ENCODE results near the gene DNMT1. TPM values are rescaled to one million over a fixed set of nuclear protein-coding genes. Genes with fewer than 3 reads are reported as not detected.

DNMT1 gene
- polyA plus RNA-seq, 3 donors: 17.6 to 72.5 (median 19.0) TPM

- Histone ChIP-seq H3K9me3 (replicated peaks in 1 of 2; ENCODE audit: control insufficient read depth in 1 of 2, insufficient read depth in 1 of 2, low read length in 2 of 2) (no peaks in the 10 kb centered on the region), H2AFZ (ENCODE audit: insufficient read depth, low read depth, low read length, poor library complexity, severe bottlenecking) (no peak overlapping the region), H3K27me3 (ENCODE audit: control insufficient read depth in 2 of 2, insufficient read depth in 2 of 2, low read length in 2 of 2) (no peaks in the 10 kb centered on the region), H3K4me1 (ENCODE audit: control insufficient read depth in 1 of 2, insufficient read depth in 2 of 2, low read length in 2 of 2) (peaks cover 23 to 33% of the 10 kb centered on the region in 2 donors), H3K79me2 (ENCODE audit: insufficient read depth, low read length) (peaks cover 70% of the 10 kb centered on the region), H4K20me1 (ENCODE audit: insufficient read depth, low read length) (peaks cover 32% of the 10 kb centered on the region), H3K36me3 (replicated peaks in 1 of 2; ENCODE audit: control insufficient read depth in 1 of 2, insufficient read depth in 2 of 2, low read length in 2 of 2) (peaks cover 4 to 13% of the 10 kb centered on the region in 2 donors), H3K9ac (ENCODE audit: insufficient read depth, low read length, poor library complexity, severe bottlenecking) (no peak overlapping the region), H3K4me2 (replicated peaks; ENCODE audit: extremely low read depth, low read length, poor library complexity, severe bottlenecking) (no peak overlapping the region), H3K27ac (ENCODE audit: low read depth in 1 of 2, low read length in 2 of 2) (no peak overlapping the region), H3K4me3 (replicated peaks in 1 of 3; ENCODE audit: low read depth in 2 of 3, low read length in 3 of 3) (no peak overlapping the region)
- intact Hi-C loops (cut with micrococcal nuclease): loop anchor here (5.0 to 10.0 kb wide), 3 partner anchors 59 to 88 kb away; partner anchors contain the start of genes ANGPTL6 (in 1 of the 2), MRPL4 (in 1 of the 2) and PPAN (in 1 of the 2)
- Mint-ChIP-seq H3K36me3 (peaks cover 14 to 21% of the 10 kb centered on the region in 2 donors), H3K4me3 (no peak overlapping the region), H3K27ac (peak overlapping the region in 2 of 7 donors; percentile 65 to 77), H3K4me1 (peaks cover 19% of the 10 kb centered on the region), H3K9me3 (no peaks in the 10 kb centered on the region), H3K27me3 (ENCODE audit: low read depth in 3 of 3) (peaks cover 0 to 1% (median 0%) of the 10 kb centered on the region in 3 donors)
- DNase-seq: no peak
- 100% methylated on average over 1 of the region's 6 CpGs for WGBS (ENCODE audit: insufficient coverage)
- TF ChIP-seq CTCF (IDR thresholded peaks at IDR 0.05): no peak
These were observed 1.8 kb downstream of the DNMT1 start for GRCh38 chr19:10192922-10193321.

GRCh38 chr19:10191347-10191746 is 3.4 kb downstream of the DNMT1 start:
- Histone ChIP-seq H3K27me3 (ENCODE audit: control insufficient read depth in 2 of 2, insufficient read depth in 2 of 2, low read length in 2 of 2) (no peaks in the 10 kb centered on the region), H3K79me2 (ENCODE audit: insufficient read depth, low read length) (peaks cover 86% of the 10 kb centered on the region), H3K4me2 (replicated peaks; ENCODE audit: extremely low read depth, low read length, poor library complexity, severe bottlenecking) (no peak overlapping the region), H2AFZ (ENCODE audit: insufficient read depth, low read depth, low read length, poor library complexity, severe bottlenecking) (no peak overlapping the region), H4K20me1 (ENCODE audit: insufficient read depth, low read length) (peaks cover 44% of the 10 kb centered on the region), H3K36me3 (replicated peaks in 1 of 2; ENCODE audit: control insufficient read depth in 1 of 2, insufficient read depth in 2 of 2, low read length in 2 of 2) (peaks cover 12 to 28% of the 10 kb centered on the region in 2 donors), H3K9ac (ENCODE audit: insufficient read depth, low read length, poor library complexity, severe bottlenecking) (no peak overlapping the region), H3K4me1 (ENCODE audit: control insufficient read depth in 1 of 2, insufficient read depth in 2 of 2, low read length in 2 of 2) (peaks cover 14 to 24% of the 10 kb centered on the region in 2 donors), H3K4me3 (replicated peaks in 1 of 3; ENCODE audit: low read depth in 2 of 3, low read length in 3 of 3) (no peak overlapping the region), H3K9me3 (replicated peaks in 1 of 2; ENCODE audit: control insufficient read depth in 1 of 2, insufficient read depth in 1 of 2, low read length in 2 of 2) (no peaks in the 10 kb centered on the region), H3K27ac (ENCODE audit: low read depth in 1 of 2, low read length in 2 of 2) (no peak overlapping the region)
- Mint-ChIP-seq H3K9me3 (no peaks in the 10 kb centered on the region), H3K27ac (no peak overlapping the region), H3K36me3 (peaks cover 18 to 32% of the 10 kb centered on the region in 2 donors), H3K4me1 (peaks cover 17% of the 10 kb centered on the region), H3K27me3 (ENCODE audit: low read depth in 3 of 3) (peaks cover 0 to 1% (median 0%) of the 10 kb centered on the region in 3 donors), H3K4me3 (no peak overlapping the region)
- intact Hi-C loops (cut with micrococcal nuclease): loop anchor here (5.0 to 10.0 kb wide), 3 partner anchors 61 to 87 kb away; partner anchors contain the start of genes ANGPTL6 (in 1 of the 2), MRPL4 (in 1 of the 2) and PPAN (in 1 of the 2)
- TF ChIP-seq CTCF (IDR thresholded peaks at IDR 0.05): no peak
- WGBS (ENCODE audit: insufficient coverage): 86% methylated on average over 2 of the region's 2 CpGs
- DNase-seq: no peak

Data from CD14-positive monocyte (primary cell).